Frontal cortex (tissue), 4 donors: ENCODE data around the gene ZNF548. TPM values are rescaled to one million over a fixed set of nuclear protein-coding genes. Genes with fewer than 3 reads are reported as not detected.
A peak's percentile ranks its signal among the peaks of the same experiment; 100 is the strongest.

Experiments
- DNase-seq, 2 donors: peaks; one replicate each; pipeline ENCODE4 v3.0.0; 2012; ENCODE audit warnings: low spot score in 2 of 2
- FAIRE-seq: peaks from 2 replicates; lab custom pipeline; 2012; peaks lifted over from hg19 to GRCh38; lab: Jason Lieb, UNC
- total RNA-seq: library from RNA; depleted of rRNA; stranded (reverse); fragments of >200 nt; gene quantifications from one replicate; pipeline ENCODE4 v1.2.3, GENCODE V29; 2014
- donor health status: control.
- donor health status: control.
- donor health status: control.

Gene ZNF548
- total RNA-seq, 1 donor from 2014 or later, result 45.7 TPM

DNA sequence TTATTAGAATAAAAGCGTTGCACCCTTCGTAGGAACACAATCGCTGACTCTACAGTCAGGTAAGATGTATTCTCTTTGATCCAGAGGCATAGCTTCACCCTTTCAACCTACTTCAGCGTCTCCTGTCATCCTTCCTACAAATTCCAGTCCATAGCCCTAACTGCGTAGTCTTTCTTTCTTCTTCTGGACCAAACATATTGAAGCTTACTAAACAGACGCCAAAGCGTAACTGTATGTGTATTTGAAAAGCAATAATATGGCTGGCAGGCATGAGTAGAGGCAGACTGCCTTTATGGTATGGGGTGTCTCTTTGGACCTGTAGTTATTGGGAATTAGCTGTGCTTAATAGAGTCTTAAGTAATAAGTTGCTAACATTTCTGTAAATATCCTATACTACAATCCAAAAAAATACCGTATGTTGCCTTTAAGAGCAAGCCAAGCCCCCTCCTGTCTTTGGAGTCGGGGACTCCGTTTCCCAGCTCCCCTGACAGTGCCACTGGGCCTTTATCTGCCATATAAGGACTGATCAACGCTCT lies 392 bp upstream of the ZNF548 start:
- DNase-seq (no peak), FAIRE-seq (no peak)

DNA sequence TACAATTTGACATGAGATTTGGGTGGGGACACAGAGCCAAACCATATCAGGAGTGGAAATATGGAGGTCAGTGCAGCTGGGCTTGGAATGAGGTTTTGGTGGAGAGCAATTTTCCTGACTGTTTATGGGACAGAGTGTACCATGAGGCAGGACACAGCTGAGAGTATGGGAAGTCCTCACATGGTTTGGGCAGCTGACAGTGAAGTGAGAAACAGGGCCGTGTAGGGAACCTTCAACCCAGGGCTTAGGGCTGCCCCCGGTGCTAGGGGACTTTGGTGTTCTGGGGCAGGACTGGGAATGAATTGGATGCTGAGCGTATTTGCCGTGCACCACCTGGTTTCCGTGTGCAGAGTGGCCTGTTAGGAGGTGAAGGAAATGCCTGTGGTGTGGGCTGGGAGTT lies 6.1 kb downstream of the ZNF548 start:
- FAIRE-seq, result no peak
- DNase-seq, result no peak

DNA sequence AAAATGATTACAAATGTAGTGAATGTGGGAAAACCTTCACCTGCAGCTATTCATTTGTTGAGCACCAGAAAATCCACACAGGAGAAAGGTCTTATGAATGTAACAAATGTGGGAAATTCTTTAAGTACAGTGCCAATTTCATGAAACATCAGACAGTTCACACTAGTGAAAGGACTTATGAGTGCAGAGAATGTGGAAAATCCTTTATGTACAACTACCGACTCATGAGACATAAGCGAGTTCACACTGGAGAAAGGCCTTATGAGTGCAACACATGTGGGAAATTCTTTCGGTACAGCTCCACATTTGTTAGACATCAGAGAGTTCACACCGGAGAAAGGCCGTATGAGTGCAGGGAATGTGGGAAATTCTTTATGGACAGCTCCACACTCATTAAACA lies 9.2 kb downstream of the ZNF548 start:
- no peak for DNase-seq
- FAIRE-seq, result no peak

- no peak for FAIRE-seq
- DNase-seq, result no peak
Observed at GRCh38 chr19:57403737-57404563, 14.3 kb downstream of the ZNF548 start.

DNA sequence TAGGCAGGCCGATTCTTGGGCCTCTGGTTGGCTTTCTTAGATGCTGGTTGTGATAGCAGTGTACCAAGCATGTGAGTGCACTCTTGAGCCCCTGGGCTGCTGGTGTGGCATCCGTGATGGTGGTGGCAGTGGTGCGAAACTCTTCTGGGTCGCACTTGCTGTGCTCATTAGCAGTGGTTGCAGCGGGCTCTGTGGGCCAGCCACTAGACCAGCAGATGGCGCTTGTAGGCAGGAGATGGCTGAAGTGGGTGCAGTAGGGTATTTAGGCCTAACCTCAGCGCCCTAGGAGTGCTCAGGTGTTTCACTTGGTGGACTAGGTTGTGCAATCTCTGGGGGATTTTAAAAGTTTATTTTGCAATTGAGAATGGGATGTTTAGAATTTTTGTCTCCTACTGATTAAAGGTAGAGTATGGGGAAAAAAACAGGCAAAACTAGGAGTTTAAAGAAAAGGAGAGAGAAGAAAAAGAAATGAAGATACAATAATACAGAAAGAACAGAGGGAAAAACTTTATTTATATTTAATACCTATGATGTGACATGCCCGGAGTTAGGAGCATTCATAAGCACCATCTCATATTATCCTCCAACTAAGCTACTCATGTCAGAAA lies 17.0 kb downstream of the ZNF548 start:
- no peak for FAIRE-seq
- peak in 1 of 2 donors; percentile 54 for DNase-seq

DNA sequence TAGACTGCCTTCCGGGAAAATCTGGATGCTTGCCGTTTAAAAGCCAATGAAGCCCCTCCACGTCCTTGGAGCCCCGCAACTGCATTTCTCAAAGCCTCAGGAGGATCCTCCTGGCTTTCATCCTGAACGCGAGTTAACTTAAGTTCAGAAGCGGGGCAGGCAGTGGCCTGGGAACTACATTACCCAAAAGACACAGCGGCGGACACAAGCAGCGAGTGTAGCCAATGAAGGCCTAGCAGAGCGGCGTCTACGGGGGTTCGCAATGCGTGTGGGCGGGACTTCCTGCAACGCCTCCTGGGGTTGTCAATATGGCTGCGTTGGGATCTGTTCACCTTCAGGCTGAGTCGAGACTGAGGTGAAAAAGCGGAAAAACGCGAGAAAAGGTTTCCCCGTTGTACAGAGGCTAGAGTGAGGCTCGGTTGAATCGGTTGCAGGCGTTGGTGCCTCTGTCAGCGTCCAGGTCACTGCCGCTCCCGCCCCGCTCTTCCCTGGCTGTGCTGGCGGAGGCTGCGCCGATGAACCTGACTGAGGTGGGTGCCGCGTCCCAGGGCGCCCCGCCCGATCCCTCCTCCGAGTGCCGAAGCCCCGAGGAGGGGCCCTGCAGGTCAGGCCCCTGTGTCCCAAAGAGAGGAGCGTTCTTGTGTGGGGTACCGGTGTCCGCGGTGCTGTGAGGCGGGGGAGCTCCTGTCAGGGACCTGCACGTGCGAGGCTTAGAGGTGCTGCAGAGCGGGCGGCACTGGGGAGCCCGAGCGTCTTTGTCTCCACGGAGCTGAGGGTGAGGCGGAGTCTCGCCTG lies 21.4 kb downstream of the ZNF548 start, which contains the start of gene ZNF17:
Gene ZNF17, plus strand, starts transcription at position 285 of the 795 bp plus-strand sequence. CDS start 2,455 bp downstream, outside the sequence.
- peak; percentile 15 for FAIRE-seq
- peak; percentile 85 to 93 for DNase-seq

- DNase-seq (no peak), FAIRE-seq (no peak)
Observed at GRCh38 chr19:57419439-57419838, 29.8 kb downstream of the ZNF548 start.

GRCh38 chr19:57421037-57421436 lies 31.4 kb downstream of the ZNF548 start:
- no peak for FAIRE-seq

DNA sequence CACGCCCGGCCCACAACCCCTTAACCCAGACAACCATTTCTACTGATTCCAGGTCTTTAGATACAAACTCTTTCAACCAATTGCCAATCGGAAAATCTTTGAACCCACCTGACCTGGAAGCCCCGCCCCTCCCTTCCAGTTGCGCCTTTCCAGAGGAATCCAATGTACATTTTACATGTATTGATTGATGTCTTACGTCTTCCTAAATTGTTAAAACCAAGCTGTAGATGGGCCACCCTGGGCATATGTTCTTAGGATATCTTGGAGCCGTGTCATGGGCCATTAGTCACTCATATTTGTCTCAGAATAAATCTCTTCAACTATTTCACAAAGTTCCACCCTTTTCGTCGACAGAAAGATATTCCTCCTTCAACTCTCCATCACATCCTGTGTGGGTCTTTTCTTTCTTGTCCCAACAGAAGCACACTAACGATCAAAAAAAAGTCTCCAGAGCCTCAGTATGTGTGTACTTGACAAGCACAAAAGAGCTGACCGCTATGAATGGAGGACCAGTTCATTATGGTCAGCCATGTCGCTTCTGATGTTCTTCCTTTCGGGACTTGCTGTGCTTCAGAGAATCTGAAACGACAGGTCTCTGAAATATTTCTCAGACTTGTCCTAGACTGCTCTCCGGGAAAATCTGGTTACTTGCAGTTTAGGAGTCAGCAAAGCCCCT lies 44.9 kb downstream of the ZNF548 start:
- DNase-seq, result no peak
- FAIRE-seq, result no peak

More at GRCh38 chr19:57421037-57421436, 31.4 kb downstream of the ZNF548 start:
- DNase-seq, result no peak

GRCh38 chr19:57435062-57435978 lies 45.7 kb downstream of the ZNF548 start, which contains the start of gene ZNF749:
Gene ZNF749 (plus strand): TSS chr19:57435325. CDS start chr19:57435579, 254 bp downstream.
- DNase-seq (peak; percentile 96), FAIRE-seq (peak; percentile 90)

DNA sequence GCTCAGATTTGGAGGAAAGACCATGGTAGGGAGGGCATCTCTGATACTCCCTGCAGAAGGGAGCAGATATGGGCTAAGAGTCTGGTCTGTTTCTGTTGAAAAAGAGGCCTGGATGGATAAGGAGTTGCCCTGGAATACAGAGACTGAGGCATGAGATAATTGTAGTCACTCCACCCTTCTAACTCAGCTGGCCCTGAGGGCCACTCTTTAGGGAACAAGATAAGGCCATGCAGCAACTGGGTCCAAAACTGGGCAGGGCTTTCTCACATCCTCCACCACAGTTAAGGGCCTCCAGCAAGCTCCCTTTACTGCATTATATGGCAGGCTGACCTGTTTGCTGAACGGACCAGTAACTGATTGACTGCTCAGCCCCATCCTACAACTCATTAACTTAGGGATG lies 46.8 kb downstream of the ZNF548 start:
- no peak for FAIRE-seq
- no peak for DNase-seq

DNA sequence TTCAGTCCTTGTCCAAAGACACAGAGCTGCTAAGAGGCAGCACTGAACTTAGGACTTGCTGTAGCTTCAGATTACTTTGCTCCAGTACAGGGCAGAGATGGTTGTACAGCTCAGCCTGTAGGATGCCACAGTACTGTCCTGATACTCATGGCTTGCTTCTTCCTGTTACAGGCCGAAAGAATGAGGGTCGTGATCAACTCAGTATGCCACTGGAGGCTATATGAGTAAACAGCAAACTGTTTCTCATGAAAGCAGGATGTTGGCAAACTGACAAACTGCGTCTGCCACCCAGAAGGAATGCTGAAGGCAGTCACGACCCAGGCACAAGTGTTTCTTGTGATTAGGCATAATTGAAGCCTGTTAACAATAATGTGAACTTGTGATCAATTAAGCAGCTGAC lies 48.3 kb downstream of the ZNF548 start:
- DNase-seq (no peak), FAIRE-seq (no peak)

- FAIRE-seq (no peak), DNase-seq (no peak)
Observed at GRCh38 chr19:57438925-57439324, 49.3 kb downstream of the ZNF548 start.

- FAIRE-seq (no peak), DNase-seq (no peak)
Observed at GRCh38 chr19:57441979-57442752, 52.5 kb downstream of the ZNF548 start.

DNA sequence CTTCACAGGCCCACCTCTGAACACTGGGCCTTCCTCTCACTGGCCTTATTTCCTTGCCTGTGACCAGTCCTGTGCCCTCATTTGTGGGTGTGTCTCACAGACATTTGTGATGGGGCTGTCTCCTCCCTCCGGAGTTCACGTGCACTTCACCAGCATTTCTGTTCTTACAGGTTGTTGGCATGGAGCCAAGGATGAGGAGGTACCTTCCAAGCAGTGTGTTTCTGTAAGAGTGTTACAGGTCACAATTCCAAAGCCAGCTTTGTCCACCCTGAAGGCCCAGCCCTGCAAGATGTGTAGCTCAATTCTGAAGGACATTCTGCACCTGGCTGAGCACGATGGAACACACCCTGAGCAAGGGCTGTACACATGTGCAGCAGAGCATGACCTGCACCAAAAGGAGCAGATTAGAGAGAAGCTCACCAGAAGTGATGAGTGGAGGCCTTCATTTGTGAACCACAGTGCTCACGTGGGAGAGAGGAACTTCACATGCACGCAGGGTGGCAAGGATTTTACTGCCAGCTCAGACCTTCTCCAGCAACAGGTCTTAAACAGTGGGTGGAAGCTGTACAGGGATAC lies 53.6 kb downstream of the ZNF548 start:
- DNase-seq (no peak), FAIRE-seq (no peak)

DNA sequence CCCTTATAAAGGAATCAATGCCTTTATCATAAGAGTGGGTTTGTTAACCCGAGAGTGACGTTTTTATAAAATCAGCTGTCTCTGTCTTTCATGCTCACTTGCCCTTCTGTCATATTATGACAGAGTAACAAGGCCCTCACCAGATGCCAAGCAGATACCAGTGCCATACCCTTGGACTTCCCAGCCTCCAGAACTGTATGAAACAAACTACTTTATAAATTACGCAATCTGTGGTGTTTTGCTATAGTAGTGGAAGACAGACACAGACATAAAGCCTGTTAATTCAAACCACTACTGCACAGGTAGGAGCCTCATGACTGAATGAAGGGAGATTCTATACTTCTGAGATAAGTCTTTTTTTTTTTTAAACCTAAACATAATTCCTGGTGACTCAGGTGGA lies 62.7 kb downstream of the ZNF548 start:
- DNase-seq, result no peak
- no peak for FAIRE-seq
